ENCODE results near the gene MPHOSPH8. TPM values are rescaled to one million over a fixed set of nuclear protein-coding genes. Genes with fewer than 3 reads are reported as not detected.
"Not testable (repeated sequence)": the region's sequence is repeated elsewhere in the genome, so short reads cannot be mapped to it uniquely, and the experiment has no call there.

Gene MPHOSPH8
- total RNA-seq, 1 experiment from 2014 or later = 20.6 TPM

GRCh38 chr13:19695428-19695827 lies 62.0 kb downstream of the MPHOSPH8 start:
- ChIA-PET CTCF (no interaction called here), POLR2A (no interaction called here)
- Histone ChIP-seq H3K9me3 (ENCODE audit: control insufficient read depth, insufficient read depth, low read depth, low read length) (no peaks in the 10 kb centered on the region), H3K4me1 (ENCODE audit: control insufficient read depth, insufficient read depth, low read length) (no peaks in the 10 kb centered on the region), H3K36me3 (ENCODE audit: control insufficient read depth, insufficient read depth, low read length) (peaks cover 5% of the 10 kb centered on the region; the same call in 1 of the 2 replicates), H3K27me3 (ENCODE audit: control insufficient read depth, insufficient read depth, low read length) (no peaks in the 10 kb centered on the region), H3K4me3 (ENCODE audit: low read depth in 2 of 2, low read length in 2 of 2) (no peak overlapping the region), H3K27ac (ENCODE audit: low read length) (no peak overlapping the region)
- TF ChIP-seq POLR2AphosphoS5 (IDR thresholded peaks at IDR 0.05; ENCODE audit: low read depth, low read length) (no peak), SIN3A (IDR thresholded peaks at IDR 0.05; ENCODE audit: borderline replicate concordance, insufficient read depth, low read depth, low read length) (no peak), TCF7L2 (IDR thresholded peaks at IDR 0.05; ENCODE audit: low read depth, low read length) (no peak), REST (IDR thresholded peaks at IDR 0.05; ENCODE audit: insufficient read depth in 1 of 2, low read depth in 2 of 2, low read length in 1 of 2) (no peak)
- DNase-seq (ENCODE audit: low read depth, low spot score) (no peak), ATAC-seq (no peak)
- intact Hi-C loops (cut with micrococcal nuclease; ENCODE audit: unreplicated experiment) = no loop called here
- in situ Hi-C loops (cut with HindIII; ENCODE audit: low pct_unique_long_range_greater_than_20kb, low sequenced_read_pairs) = no loop called here
- no TSS peak for BruUV-seq (replicated peaks)

GRCh38 chr13:19695829-19696228 lies 62.4 kb downstream of the MPHOSPH8 start:
- Histone ChIP-seq H3K9me3 (ENCODE audit: control insufficient read depth, insufficient read depth, low read depth, low read length) (no peaks in the 10 kb centered on the region), H3K4me1 (ENCODE audit: control insufficient read depth, insufficient read depth, low read length) (no peaks in the 10 kb centered on the region), H3K27me3 (ENCODE audit: control insufficient read depth, insufficient read depth, low read length) (no peaks in the 10 kb centered on the region), H3K36me3 (ENCODE audit: control insufficient read depth, insufficient read depth, low read length) (peaks cover 5% of the 10 kb centered on the region; the same call in 1 of the 2 replicates), H3K27ac (ENCODE audit: low read length) (no peak overlapping the region), H3K4me3 (ENCODE audit: low read depth in 2 of 2, low read length in 2 of 2) (no peak overlapping the region)
- TF ChIP-seq TCF7L2 (IDR thresholded peaks at IDR 0.05; ENCODE audit: low read depth, low read length) = no peak
- no peak for TF ChIP-seq POLR2AphosphoS5 (IDR thresholded peaks at IDR 0.05; ENCODE audit: low read depth, low read length)
- no peak for TF ChIP-seq REST (IDR thresholded peaks at IDR 0.05; ENCODE audit: insufficient read depth in 1 of 2, low read depth in 2 of 2, low read length in 1 of 2)
- TF ChIP-seq CTCF (IDR thresholded peaks at IDR 0.05) = no peak
- TF ChIP-seq SIN3A (IDR thresholded peaks at IDR 0.05; ENCODE audit: borderline replicate concordance, insufficient read depth, low read depth, low read length) = no peak
- in situ Hi-C loops (cut with HindIII; ENCODE audit: low pct_unique_long_range_greater_than_20kb, low sequenced_read_pairs) = no loop called here
- ATAC-seq (no peak), DNase-seq (ENCODE audit: low read depth, low spot score) (no peak)
- intact Hi-C loops (cut with micrococcal nuclease; ENCODE audit: unreplicated experiment) = no loop called here
- BruUV-seq (replicated peaks) = no TSS peak
- CTCF ChIA-PET = no interaction called here
- POLR2A ChIA-PET = no interaction called here

GRCh38 chr13:19700963-19701362 lies 67.5 kb downstream of the MPHOSPH8 start:
- H3K36me3 ChIP-seq (ENCODE audit: control insufficient read depth, insufficient read depth, low read length); H3K9me3 ChIP-seq (ENCODE audit: control insufficient read depth, insufficient read depth, low read depth, low read length); BruUV-seq (replicated peaks); intact Hi-C loops (cut with micrococcal nuclease; ENCODE audit: unreplicated experiment); CTCF ChIA-PET; in situ Hi-C loops (cut with HindIII; ENCODE audit: low pct_unique_long_range_greater_than_20kb, low sequenced_read_pairs); ATAC-seq; H3K4me1 ChIP-seq (ENCODE audit: control insufficient read depth, insufficient read depth, low read length); H3K27me3 ChIP-seq (ENCODE audit: control insufficient read depth, insufficient read depth, low read length); H3K27ac ChIP-seq (ENCODE audit: low read length); DNase-seq (ENCODE audit: low read depth, low spot score); POLR2A ChIA-PET; H3K4me3 ChIP-seq (ENCODE audit: low read depth in 2 of 2, low read length in 2 of 2): not testable (repeated sequence)

GRCh38 chr13:19701619-19702018 lies 68.2 kb downstream of the MPHOSPH8 start:
- H3K4me1 ChIP-seq (ENCODE audit: control insufficient read depth, insufficient read depth, low read length); in situ Hi-C loops (cut with HindIII; ENCODE audit: low pct_unique_long_range_greater_than_20kb, low sequenced_read_pairs); ATAC-seq: not testable (repeated sequence)

More at GRCh38 chr13:19701619-19702018, 68.2 kb downstream of the MPHOSPH8 start:
- CTCF ChIA-PET; DNase-seq (ENCODE audit: low read depth, low spot score); H3K27me3 ChIP-seq (ENCODE audit: control insufficient read depth, insufficient read depth, low read length); BruUV-seq (replicated peaks); intact Hi-C loops (cut with micrococcal nuclease; ENCODE audit: unreplicated experiment); H3K9me3 ChIP-seq (ENCODE audit: control insufficient read depth, insufficient read depth, low read depth, low read length); POLR2A ChIA-PET; H3K36me3 ChIP-seq (ENCODE audit: control insufficient read depth, insufficient read depth, low read length); H3K27ac ChIP-seq (ENCODE audit: low read length); H3K4me3 ChIP-seq (ENCODE audit: low read depth in 2 of 2, low read length in 2 of 2): not testable (repeated sequence)

Measured in Panc1 (cell line).